ENCODE data around the gene OAS2.
"Not testable (repeated sequence)": the region's sequence is repeated elsewhere in the genome, so short reads cannot be mapped to it uniquely, and the experiment has no call there.

The OAS2 gene

DNA sequence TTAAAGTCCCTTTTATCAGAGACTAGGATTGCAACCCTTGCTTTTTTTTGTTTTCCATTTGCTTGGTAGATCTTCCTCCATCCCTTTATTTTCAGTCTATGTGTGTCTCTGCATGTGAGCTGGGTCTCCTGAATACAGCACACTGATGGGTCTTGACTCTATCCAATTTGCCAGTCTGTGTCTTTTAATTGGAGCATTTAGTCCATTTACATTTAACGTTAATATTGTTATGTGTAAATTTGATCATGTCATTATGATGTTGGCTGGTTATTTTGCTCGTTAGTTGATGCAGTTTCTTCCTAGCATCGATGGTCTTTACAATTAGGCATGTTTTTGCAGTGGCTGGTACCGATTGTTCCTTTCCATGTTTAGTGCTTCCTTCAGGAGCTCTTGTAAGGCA is 21.2 kb upstream of the OAS2 start:
- DNase-seq, result not testable (repeated sequence)

DNA sequence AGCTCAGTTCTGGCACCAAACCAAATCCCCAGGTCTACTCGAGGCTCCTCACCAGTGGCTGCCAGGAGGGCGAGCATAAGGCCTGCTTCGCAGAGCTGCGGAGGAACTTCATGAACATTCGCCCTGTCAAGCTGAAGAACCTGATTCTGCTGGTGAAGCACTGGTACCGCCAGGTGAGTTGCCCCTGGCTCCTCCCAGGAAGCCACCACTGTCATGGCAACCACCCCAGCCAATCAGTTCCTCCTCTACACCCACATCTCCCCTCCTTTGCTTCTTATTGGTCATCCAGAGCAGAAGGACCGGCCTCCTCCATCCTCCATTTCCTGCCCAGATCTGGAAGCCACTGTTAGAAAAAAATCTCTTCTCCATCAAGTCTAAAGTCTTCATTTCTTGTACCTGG is 17.2 kb upstream of the OAS2 start:
- no peak for DNase-seq

DNA sequence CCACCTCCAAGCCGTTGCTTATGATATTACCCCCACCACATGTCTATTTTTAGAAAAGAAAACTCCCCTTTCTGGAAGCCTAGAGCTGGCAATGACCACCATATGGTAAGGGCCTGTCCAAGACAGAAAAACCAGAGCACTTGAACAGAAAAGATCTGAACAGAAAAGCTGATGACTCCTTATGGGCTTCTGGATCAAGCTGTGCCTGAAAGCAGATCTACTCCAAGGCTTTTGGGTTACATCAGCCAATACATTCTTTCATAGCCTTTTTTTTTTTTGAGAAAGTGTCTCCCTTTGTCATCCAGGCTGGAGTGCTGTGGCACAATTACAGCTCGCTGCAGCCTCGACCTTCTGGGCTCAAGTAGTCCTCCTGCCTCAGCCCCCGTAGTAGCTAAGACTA is 16.8 kb upstream of the OAS2 start:
- DNase-seq, result no peak

DNA sequence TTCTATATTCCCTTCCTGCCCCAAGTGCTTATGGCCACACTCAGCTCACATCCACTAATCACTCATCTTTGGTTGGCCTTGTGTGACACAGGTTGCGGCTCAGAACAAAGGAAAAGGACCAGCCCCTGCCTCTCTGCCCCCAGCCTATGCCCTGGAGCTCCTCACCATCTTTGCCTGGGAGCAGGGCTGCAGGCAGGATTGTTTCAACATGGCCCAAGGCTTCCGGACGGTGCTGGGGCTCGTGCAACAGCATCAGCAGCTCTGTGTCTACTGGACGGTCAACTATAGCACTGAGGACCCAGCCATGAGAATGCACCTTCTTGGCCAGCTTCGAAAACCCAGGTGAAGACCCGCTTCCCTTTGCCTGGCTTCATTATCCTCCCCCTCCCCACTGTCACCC is 15.8 kb upstream of the OAS2 start:
- no peak for DNase-seq

DNA sequence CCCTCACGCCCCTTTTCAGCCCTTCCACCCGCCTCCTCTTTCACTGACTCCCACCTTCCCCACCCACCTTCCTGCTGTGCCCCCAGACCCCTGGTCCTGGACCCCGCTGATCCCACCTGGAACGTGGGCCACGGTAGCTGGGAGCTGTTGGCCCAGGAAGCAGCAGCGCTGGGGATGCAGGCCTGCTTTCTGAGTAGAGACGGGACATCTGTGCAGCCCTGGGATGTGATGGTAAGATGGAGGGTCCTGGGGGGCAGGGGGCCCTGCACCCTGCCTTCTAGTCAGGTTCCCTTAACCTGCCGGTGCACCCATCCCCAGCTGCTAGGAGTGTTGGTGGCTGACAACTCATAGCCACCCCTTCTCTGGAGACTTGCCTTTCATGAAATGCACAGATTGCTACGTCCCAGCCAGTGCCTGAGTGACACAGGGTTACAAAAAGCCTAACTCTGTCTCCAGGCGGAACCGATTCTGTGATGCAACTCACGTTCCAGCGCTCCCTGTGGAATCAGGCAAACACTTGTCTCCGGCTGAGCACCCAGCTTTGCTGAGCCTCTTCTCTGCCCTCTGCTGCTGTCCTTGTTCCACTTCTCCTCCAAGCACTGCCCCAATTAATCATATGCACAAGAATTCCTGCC is 15.0 kb upstream of the OAS2 start:
- DNase-seq, result no peak

DNA sequence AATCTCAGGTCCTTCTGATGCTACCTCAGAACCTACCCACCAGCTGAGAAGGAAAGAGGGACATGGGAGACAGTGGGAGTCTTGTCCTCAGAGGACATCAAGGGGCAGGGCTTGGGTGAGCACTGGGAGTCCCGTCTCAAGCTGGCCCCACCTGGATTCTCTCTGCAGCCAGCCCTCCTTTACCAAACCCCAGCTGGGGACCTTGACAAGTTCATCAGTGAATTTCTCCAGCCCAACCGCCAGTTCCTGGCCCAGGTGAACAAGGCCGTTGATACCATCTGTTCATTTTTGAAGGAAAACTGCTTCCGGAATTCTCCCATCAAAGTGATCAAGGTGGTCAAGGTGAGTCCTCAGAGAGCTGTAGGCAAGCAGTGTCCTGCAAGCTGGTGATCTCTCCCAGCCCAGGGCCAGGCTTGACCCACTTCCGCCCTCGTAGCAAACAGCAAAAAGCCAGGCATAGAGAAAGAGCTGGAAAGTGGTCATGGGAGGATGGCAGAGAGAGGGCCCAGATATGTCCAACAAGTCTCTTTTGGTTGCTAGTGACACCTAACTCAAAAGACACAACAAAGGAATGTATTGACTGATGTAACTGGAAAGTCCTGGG is 14.2 kb upstream of the OAS2 start:
- no peak for DNase-seq

- no peak for DNase-seq
Observed at GRCh38 chr12:112964915-112965314, 13.4 kb upstream of the OAS2 start.

DNA sequence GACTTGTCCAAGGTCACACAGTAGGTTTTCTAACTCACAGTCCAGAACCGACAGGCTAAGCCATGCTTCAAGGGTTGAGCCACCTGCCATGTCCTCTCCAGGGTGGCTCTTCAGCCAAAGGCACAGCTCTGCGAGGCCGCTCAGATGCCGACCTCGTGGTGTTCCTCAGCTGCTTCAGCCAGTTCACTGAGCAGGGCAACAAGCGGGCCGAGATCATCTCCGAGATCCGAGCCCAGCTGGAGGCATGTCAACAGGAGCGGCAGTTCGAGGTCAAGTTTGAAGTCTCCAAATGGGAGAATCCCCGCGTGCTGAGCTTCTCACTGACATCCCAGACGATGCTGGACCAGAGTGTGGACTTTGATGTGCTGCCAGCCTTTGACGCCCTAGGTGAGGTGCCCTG is 12.7 kb upstream of the OAS2 start:
- no peak for DNase-seq

DNA sequence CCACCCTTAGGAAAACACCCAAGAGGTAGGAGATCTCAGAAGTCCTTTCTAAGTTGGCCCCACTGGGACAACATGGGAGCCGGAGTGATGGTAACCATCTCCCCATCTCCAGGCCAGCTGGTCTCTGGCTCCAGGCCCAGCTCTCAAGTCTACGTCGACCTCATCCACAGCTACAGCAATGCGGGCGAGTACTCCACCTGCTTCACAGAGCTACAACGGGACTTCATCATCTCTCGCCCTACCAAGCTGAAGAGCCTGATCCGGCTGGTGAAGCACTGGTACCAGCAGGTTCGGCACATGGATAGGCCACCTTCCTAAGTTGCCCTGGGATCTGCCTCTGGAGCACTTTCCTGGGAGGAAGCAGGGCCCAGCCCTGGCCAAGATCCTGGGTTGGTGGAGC is 11.0 kb upstream of the OAS2 start:
- no peak for DNase-seq

- no peak for DNase-seq
Observed at GRCh38 chr12:112967858-112968257, 10.5 kb upstream of the OAS2 start.

DNA sequence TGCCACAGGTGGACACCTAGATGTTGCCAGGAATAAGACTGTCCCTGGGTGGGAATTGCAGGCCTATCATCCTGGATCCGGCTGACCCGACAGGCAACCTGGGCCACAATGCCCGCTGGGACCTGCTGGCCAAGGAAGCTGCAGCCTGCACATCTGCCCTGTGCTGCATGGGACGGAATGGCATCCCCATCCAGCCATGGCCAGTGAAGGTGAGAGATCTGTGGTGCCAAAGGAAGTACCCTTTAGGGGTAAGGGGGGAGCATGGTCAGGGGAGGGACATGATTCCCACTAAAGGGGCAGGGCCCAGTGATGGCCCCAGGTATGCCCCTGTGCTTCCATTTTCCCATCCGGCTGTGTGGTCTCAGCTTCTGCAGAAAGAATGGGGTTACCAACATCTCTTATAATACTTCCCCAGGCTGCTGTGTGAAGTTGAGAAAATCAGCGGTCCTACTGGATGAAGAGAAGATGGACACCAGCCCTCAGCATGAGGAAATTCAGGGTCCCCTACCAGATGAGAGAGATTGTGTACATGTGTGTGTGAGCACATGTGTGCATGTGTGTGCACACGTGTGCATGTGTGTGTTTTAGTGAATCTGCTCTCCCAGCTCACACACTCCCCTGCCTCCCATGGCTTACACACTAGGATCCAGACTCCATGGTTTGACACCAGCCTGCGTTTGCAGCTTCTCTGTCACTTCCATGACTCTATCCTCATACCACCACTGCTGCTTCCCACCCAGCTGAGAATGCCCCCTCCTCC is 8.6 kb upstream of the OAS2 start:
- DNase-seq, result no peak

GRCh38 chr12:112970391-112970790 is 7.9 kb upstream of the OAS2 start:
- no peak for DNase-seq

DNA sequence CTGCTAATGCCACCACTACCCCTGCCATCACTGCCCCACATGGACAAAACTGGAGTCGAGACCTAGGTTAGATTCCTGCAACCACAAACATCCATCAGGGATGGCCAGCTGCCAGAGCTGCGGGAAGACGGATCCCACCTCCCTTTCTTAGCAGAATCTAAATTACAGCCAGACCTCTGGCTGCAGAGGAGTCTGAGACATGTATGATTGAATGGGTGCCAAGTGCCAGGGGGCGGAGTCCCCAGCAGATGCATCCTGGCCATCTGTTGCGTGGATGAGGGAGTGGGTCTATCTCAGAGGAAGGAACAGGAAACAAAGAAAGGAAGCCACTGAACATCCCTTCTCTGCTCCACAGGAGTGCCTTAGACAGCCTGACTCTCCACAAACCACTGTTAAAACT is 7.1 kb upstream of the OAS2 start:
- no peak for DNase-seq

GRCh38 chr12:112973011-112973735 is 5.1 kb upstream of the OAS2 start:
- DNase-seq, result no peak

GRCh38 chr12:112973818-112974231 is 4.5 kb upstream of the OAS2 start:
- DNase-seq, result no peak

GRCh38 chr12:112974904-112975303 is 3.4 kb upstream of the OAS2 start:
- no peak for DNase-seq

GRCh38 chr12:112977139-112977538 is 1.2 kb upstream of the OAS2 start:
- no peak for DNase-seq

DNA sequence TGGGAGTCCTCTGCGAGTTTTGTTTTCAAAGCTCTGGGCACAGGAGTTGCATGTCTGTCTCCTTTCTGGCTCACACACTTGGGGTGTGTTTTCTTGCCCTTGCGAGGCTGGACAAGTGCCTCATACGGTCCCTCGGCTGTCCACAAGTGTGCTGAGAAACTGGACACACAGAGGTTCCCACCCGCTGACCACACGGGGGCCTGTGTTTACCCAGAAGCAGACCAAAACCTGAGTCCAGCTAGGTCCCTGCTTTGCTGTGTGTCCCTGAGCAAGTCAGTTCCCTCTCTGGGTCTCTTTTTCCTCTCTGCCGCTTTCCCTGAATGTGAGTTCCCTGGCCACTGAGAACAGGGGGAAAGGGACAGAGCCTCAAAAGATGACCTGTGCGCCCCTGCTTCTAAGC is 678 bp upstream of the OAS2 start:
- DNase-seq, result no peak

DNA sequence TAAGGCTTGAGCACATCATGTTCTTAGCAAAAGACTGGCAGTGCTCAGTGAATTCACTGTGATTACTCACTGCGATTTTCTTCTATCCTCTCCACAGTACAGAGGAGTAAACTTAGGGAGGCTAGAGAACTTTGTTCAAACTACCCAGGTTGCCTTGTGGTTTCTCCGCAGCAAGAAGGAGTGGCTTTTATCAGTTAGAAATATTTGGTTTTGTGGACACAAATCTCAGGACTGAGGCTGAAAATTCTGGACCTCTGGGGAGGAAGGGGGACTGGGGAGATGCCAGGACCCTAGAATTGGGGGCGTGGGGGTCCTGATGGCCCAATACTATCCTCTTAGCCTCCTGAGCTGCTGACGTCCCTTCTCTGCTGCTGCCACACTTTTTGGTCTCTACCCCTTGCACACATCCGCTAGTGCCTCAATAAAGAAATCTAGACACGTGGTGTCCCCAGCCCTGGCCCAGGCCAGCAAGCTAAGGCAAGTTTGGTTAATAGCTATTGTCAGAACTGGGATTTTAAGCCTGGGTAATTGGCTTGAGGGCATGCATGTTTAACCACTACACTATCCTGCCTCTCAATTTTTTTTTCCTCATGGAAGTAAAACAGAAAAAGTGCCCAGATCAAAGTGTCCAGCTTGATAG is 842 bp downstream of the OAS2 start:
- DNase-seq, result no peak

DNA sequence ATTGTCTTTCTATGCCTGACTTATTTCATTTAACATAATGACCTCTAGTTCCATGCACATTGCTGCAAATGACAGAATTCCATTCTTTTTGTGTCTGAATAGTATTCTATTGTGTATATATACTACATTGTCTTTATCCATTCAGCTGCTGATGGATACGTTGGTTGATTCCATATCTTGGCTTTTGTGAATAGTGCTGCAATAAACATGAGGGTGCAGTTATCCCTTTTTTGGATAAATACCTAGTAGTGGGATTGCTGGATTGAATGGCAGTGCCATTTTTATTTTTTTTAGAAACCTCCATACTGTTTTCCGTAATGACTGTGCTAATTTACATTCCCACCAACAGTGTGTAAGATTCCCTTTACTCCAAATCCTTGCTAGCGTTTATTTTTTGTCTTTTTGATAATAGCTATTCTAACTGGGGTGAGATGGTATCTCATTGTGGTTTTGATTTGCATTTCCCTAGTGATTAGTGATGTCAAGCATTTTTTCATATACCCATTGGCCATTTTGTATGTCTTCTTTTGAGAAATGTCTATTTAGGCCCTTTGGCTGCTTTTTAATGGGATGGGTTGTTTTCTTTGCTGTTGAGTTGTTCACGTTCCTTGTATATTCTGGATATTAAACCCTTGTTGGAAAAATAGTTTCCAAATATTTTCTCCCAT is 2.3 kb downstream of the OAS2 start:
- no peak for DNase-seq

- DNase-seq, result no peak
Observed at GRCh38 chr12:112985642-112986290, 7.4 kb downstream of the OAS2 start.

DNA sequence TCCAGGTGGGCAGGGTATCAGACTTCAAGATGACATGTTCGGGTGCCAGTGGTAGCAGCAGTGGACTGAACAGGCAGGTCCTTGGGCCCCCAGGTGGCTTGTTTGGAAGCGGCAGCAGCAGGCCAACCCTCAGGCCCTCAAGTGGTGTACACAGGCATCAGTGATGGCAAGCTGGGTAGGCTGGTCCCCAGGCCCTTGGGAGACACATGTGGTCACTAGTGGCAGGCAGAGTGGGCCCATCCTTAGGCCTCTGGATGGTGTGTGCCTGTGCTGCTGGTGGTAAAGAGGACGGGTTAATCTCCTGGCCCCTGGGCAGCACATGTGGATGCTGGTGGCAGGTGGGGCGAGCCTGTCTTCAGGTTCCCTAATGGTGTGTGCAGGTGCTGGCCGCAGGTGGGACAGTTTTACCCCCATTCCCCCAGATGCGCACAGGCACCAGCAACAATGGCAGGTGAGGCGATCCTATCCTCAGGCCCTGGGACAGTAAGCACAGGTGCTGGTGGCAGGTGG is 8.0 kb downstream of the OAS2 start:
- no peak for DNase-seq
